ENCODE results near the gene MYT1. TPM values are rescaled to one million over a fixed set of nuclear protein-coding genes. Genes with fewer than 3 reads are reported as not detected.
"Not testable (repeated sequence)": the region's sequence is repeated elsewhere in the genome, so short reads cannot be mapped to it uniquely, and the experiment has no call there.

Gene MYT1
- total RNA-seq, 1 donor = not detected

DNA sequence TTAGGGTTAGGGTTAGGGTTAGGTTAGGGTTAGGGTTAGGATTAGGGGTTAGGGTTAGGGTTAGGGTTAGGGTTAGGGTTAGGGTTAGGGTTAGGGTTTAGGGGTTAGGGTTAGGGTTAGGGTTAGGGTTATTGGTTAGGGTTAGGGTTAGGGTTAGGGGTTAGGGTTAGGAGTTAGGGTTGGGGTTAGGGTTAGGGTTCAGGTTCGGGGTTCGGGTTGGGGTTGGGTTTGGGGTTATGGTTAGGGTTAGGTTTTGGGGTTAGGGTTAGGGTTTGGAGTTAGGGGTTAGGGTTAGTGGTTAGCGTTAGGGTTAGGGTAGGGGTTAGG, 123.0 kb downstream of the MYT1 start:
- H3K27me3 ChIP-seq (ENCODE audit: insufficient read depth, low read length); H3K4me1 ChIP-seq (ENCODE audit: insufficient read depth, low read length); H3K4me3 ChIP-seq (ENCODE audit: low read length); H3K9me3 ChIP-seq (ENCODE audit: low read depth, low read length): not testable (repeated sequence)

Other genes with a start within 250 kb of the MYT1 start
- 16.9 TPM for gene UCKL1, start 208.0 kb upstream of the MYT1 start, total RNA-seq
- 5.5 TPM for gene ZNF512B, start 194.5 kb upstream of the MYT1 start, total RNA-seq
- gene SAMD10, start 184.8 kb upstream of the MYT1 start, total RNA-seq = 2.3 TPM
- gene PRPF6, start 183.3 kb upstream of the MYT1 start, total RNA-seq = 36.6 TPM
- 2.9 TPM for gene C20orf204, start 128.3 kb upstream of the MYT1 start, total RNA-seq
- not detected for gene SOX18, start 114.8 kb upstream of the MYT1 start, total RNA-seq
- gene TCEA2, start 101.3 kb upstream of the MYT1 start, total RNA-seq = 6.0 TPM
- gene RGS19, start 84.9 kb upstream of the MYT1 start, total RNA-seq = 33.6 TPM
- 1.3 TPM for gene OPRL1, start 84.4 kb upstream of the MYT1 start, total RNA-seq
- 0.42 TPM for gene LKAAEAR1, start 80.1 kb upstream of the MYT1 start, total RNA-seq
- gene NPBWR2, start 56.9 kb upstream of the MYT1 start, total RNA-seq = not detected
- gene PCMTD2, start 91.3 kb downstream of the MYT1 start, total RNA-seq = 57.8 TPM

Measured in mononuclear cell (primary cell).